HG03095 (cell line): ENCODE measurements around the gene ERAP2.
A peak's percentile ranks its signal among the peaks of the same experiment; 100 is the strongest.
"Not testable (repeated sequence)": the region's sequence is repeated elsewhere in the genome, so short reads cannot be mapped to it uniquely, and the experiment has no call there.

ENCODE experiments used
- ATAC-seq: cut with Tn5 transposase; IDR thresholded peaks from one replicate; pipeline ENCODE4 v1.9.1; 2021; ENCODE audit warnings: moderate library complexity; ENCODE audit not compliant: unreplicated experiment

The ERAP2 gene, protein sequence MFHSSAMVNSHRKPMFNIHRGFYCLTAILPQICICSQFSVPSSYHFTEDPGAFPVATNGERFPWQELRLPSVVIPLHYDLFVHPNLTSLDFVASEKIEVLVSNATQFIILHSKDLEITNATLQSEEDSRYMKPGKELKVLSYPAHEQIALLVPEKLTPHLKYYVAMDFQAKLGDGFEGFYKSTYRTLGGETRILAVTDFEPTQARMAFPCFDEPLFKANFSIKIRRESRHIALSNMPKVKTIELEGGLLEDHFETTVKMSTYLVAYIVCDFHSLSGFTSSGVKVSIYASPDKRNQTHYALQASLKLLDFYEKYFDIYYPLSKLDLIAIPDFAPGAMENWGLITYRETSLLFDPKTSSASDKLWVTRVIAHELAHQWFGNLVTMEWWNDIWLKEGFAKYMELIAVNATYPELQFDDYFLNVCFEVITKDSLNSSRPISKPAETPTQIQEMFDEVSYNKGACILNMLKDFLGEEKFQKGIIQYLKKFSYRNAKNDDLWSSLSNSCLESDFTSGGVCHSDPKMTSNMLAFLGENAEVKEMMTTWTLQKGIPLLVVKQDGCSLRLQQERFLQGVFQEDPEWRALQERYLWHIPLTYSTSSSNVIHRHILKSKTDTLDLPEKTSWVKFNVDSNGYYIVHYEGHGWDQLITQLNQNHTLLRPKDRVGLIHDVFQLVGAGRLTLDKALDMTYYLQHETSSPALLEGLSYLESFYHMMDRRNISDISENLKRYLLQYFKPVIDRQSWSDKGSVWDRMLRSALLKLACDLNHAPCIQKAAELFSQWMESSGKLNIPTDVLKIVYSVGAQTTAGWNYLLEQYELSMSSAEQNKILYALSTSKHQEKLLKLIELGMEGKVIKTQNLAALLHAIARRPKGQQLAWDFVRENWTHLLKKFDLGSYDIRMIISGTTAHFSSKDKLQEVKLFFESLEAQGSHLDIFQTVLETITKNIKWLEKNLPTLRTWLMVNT

GRCh38 chr5:96876292-96876850 lies at the start of gene ERAP2:
TSS of gene ERAP2 (plus strand) at chr5:96876500. CDS start at chr5:96879686, 3,186 bp downstream.
- ATAC-seq, result peak; percentile 53

- ATAC-seq, result no peak
These were observed 47.0 kb upstream of the ERAP2 start for GRCh38 chr5:96829297-96829696.

DNA sequence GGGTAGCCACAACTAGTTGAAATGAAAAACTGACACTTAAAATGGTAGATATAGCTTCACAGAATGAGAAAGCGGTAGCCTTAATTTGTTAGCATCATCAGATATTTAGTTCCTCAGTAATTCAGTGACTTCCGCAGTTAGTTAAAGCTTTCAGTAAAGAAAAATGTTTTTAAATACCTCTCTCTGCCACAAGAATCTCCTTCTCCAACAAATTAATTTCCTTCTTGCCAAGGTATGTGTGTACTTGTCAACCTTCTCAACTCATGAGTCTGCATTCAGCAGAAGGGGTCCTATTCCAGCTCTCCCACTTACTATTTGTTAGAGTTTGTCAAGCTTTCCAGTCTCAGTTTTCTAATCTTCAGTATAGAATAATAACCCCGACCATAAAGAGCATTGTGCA lies 42.3 kb upstream of the ERAP2 start:
- no peak for ATAC-seq

DNA sequence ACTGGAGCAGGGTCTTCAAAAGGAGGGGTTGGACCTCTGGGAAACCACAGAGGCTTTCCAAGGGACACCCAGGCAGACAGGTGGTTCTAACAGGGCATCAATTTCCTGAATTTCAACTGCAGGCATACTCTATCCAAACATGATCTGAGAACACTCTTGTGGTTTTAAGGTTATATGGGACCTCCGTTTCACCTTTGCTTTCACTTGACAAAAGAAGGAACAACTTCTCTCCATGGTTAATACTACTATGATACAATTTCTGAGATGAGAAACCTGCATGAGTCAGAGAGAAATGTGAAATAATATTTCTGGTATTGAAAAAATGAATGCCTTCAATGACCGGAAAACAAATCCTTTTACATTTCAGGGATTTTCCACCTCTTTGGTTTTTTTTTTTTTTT lies 40.5 kb upstream of the ERAP2 start:
- ATAC-seq, result no peak

- no peak for ATAC-seq
These were observed 39.5 kb upstream of the ERAP2 start for GRCh38 chr5:96836817-96837216.

GRCh38 chr5:96837303-96837702 lies 39.0 kb upstream of the ERAP2 start:
- ATAC-seq, result no peak

- no peak for ATAC-seq
These were observed 37.9 kb upstream of the ERAP2 start for GRCh38 chr5:96838201-96839070.

GRCh38 chr5:96839071-96839592 lies 37.2 kb upstream of the ERAP2 start:
- ATAC-seq, result no peak

DNA sequence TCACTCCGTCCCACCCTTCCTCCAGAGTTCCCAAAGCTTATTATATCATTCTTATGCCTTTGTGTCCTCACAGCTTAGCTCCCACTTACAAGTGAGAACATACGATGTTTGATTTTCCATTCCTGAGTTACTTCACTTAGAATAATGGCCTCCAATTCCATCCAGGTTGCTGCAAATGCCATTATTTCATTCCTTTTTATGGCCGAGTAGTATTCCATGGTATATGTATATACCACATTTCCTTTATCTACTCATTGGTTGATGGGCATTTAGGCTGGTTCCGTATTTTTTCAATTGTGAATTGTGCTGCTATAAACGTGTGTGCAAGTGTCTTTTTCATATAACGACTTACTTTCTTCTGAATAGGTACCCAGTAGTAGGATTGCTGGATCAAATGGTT lies 34.4 kb upstream of the ERAP2 start:
- ATAC-seq, result not testable (repeated sequence)

GRCh38 chr5:96843140-96843539 lies 33.2 kb upstream of the ERAP2 start:
- no peak for ATAC-seq

- no peak for ATAC-seq
These were observed 31.8 kb upstream of the ERAP2 start for GRCh38 chr5:96844481-96844990.

DNA sequence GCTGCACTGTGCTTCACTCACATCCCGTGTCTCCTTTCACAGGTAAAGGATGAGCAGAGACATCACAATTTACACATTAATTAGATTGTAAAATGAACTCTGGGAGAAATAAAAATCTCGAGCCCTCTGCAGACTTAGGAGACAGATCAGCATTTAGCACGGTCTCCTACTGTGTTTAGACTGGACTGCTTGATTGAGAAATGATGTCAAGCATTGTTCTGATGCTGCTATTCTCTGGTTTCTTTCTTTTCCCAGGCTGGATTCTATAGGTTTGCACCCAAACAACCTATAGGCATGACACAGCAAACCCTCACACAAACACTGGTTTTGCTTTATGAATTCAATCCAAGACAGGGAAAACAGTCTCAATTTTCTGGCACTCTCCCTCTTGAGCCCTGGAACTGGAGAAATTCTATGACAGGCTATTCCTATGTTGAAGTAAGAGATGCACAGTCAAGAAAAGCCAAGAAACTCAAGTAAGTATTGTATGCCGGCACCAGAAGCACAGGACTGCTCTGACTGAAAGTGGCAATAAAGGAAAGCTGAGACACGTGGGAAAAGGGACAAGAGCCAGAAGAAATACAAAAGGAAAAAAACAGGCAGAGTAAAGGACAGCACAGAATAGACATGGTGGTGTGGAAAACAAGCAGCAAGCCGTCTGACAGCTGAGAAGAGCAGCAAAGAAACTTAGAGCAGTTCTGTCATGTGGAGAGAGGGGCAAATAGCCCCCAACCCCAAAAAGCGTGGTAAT lies 24.8 kb upstream of the ERAP2 start:
- no peak for ATAC-seq

DNA sequence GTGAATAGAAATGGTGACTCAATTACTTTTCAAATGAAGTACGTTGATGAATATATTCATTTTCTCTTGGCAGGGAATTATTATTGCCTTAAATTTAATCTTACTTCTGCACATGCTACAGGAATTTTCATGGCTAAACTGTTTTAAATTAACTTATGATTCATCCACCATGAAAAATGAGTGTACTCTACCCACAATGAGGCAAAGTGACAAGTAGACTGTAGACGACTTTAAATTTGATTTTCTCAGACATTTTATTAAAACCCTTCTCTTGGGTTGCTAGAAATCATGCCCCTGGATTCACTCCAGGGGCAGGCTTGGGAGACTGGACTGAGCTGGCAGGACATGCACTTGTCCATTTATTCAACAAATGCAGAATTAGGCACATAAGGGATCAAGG lies 23.5 kb upstream of the ERAP2 start:
- no peak for ATAC-seq

DNA sequence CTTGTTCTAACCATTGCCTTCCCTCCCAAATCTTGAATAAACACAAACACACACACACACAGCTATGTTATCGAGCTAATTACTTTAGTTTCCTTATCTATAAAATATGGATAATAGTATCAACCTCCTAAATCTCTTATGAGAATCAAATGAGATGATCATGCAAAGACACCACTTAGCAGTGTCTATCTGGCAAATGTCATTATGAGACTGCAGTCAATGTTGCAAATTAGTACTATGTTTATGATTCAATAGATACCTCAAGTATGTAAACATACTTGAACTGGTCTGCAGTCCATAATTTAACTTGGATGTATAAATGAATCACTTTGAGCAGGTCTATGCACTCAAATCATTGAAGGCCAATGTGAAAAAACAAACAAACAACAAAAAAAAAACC lies 22.2 kb upstream of the ERAP2 start:
- no peak for ATAC-seq

DNA sequence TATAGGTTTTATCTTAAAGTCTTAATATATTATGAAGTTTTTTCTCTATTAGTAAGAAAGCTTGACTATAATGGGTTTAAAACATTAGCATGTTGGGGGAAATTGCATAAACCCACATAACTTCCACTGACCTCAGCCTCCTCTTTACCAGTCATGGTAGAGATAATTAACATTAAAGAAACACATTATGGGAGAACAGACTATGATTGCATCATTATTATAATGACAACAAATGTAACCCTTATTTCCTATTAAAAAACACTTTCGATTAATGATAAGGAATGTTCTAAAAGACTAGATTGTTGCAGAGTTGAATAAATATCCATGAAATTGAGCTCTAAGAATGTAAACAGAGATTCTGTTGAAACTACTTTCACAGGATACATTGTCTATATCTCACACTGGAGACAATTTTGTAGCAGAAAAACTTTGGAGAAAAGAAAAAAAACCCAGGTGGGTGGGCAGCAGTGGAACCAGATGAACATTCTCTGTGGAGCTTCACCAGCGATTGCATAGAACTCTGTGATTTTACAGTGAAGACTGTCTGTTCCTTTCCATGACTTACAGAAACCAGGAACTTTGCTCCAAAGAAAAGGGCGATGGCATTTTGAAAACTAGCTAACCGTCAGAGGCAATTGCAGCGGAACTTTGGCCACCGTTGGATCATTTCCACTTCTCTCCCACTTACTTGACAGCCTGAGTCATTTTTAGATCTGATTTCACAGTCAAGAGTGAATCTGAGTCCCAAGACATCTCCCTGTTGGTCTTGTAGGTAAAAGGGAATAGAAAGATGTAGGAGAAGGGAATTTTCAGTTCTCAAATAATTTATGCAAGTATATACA lies 21.0 kb upstream of the ERAP2 start:
- no peak for ATAC-seq

GRCh38 chr5:96856371-96856770 lies 19.9 kb upstream of the ERAP2 start:
- no peak for ATAC-seq

DNA sequence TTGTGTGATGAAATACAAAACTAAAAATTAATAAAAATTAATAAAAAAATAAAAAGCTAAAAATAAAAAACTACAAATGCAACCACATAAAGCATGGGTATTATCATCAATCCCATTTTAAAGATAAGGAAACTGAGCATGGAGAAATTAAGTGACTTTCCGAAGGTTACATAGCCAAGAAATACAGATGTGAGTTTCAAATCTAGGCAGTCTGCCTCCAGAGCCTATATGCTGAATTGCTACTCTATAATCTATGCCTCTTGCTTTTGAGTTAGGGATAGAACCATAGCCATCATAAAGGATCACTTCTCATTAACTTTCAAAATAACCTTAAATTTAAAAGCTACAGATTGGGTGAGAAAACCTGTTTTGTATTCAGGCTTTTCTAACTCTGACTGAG lies 18.8 kb upstream of the ERAP2 start:
- ATAC-seq, result no peak

GRCh38 chr5:96857924-96858323 lies 18.4 kb upstream of the ERAP2 start:
- no peak for ATAC-seq

DNA sequence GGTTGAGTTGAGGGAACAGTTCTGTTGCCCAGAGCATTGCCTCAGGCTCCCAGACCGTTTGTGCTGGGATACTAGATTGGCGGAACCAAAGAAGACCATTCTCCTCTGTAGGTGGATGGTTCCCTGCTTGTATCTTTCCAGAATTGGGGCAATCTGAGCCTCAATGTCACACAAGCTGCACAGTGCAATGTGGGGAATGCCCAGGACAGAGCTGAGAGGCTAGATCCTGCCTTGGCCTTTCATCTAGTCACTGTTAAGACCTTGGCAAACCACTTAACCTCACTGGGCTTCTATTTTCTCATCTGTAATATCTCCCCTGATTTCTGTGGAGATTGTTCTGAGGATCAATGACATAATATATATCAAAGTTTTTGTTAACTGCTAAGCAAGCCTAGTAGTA lies 16.9 kb upstream of the ERAP2 start:
- no peak for ATAC-seq
